Erythroblast (primary cell): Measurements from ENCODE around the gene SPRN.
"Not testable (repeated sequence)": the region's sequence is repeated elsewhere in the genome, so short reads cannot be mapped to it uniquely, and the experiment has no call there.

Experiments used
- DNase-seq, 2 experiments: peaks; one replicate each; lab custom pipeline; 2025; lab: John Stamatoyannopoulos, UW
- GATA1 ChIP-seq: IDR thresholded peaks from 2 replicates; pipeline ENCODE4 v1.6.1; 2011; ENCODE audit warnings: low read depth, mild to moderate bottlenecking, control low read depth, low read length, moderate library complexity
- POLR2A ChIP-seq: IDR thresholded peaks from 2 replicates; pipeline ENCODE4 v1.6.1; 2011; ENCODE audit warnings: mild to moderate bottlenecking, low read length

The SPRN gene

DNA sequence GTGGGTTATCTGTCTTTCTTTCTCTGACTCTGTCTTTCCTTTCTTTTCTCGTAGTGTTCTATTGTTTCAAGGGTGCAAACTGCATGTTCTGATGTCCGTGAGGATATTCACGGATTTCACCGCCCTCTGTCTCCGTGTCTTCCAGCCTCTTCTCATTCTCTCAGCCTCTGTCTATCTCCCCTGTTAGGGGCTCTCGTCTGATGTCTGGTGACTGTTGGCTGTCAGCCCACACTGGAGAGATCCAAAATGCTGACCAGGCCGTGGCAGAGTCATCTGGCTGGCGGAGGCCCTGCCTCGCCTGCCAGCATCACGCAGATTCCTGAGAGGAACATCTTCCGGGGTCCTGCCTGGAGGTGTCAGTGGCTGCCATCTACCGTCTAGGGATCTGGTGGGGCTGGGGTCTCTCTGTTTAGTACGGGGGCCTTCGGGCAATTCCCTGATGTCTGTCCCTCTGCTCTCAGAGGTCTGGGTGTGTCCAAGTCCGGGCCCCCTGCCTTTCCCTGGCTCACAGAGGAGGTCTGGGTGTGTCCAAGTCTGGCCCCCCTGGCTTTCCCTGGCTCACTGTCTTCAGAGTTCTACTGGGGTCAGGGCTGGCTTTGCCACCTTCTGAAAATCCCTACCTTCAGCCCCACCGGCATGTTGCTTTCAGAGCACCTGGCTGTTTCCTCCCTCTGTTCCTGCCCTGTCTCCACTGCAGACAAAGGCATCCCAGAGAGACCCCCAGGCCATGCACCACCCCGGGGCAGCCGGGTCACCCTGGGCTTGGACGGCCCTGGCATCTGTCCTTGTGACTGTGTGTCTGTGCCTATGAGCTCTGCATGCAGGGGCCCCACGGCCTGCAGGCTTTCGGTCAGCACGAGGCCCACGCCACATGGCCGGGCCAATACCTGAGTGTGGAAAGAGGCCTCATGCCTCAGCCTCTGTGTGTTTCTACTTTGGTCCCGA, 15.4 kb upstream of the SPRN start:
- TF ChIP-seq GATA1: no peak
- no peak for TF ChIP-seq POLR2A
- no peak for DNase-seq

GRCh38 chr10:133438711-133439273, 14.4 kb upstream of the SPRN start:
- peak; percentile 44 to 53 for DNase-seq
- TF ChIP-seq POLR2A: no peak
- no peak for TF ChIP-seq GATA1

GRCh38 chr10:133432789-133433188, 8.4 kb upstream of the SPRN start:
- not testable (repeated sequence) for DNase-seq

- not testable (repeated sequence) for DNase-seq
These were observed 7.6 kb upstream of the SPRN start for GRCh38 chr10:133431888-133432613.

DNA sequence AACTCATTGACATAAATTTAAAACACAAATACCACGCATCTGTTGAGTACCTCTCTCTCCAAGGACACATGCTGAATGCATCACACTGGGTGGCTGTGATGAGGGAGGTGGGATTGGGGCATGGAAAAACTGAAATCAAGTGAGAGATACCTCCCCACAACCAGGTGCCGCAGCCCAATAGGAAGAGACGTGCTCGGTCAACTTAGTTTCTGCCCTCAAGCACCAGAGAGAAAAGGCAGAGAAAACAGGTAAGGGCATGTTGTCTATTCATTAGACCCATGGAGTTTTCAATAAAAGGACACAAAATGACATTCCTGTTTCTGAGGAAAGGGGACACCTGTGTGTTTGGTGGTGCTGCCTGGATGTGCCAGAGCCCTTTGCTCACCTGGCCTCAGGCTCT, 5.1 kb upstream of the SPRN start:
- DNase-seq: not testable (repeated sequence)

DNA sequence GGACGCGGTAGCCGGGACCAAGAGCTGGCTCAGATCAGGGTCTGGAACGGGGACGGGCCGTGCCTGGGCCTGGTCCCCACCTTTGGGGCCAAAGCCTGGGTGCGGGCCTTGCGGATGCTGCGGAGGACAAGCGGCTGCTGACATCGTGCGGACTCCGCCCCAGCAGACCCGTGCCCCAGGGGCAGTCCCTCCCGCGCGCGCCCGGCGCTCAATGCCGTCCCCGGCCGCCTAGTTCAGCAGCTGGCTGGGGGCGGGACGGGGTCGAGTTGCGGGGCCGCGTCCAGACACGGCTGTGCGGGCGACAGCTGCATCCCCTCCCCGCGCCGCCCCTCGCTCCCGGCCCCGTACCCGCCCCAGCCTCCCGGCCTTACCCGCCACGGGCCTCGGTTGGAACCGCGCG, 323 bp downstream of the SPRN start:
- not testable (repeated sequence) for DNase-seq

GRCh38 chr10:133422807-133423771, 1.3 kb downstream of the SPRN start:
- no peak for DNase-seq
- TF ChIP-seq POLR2A (no peak), GATA1 (no peak)

DNA sequence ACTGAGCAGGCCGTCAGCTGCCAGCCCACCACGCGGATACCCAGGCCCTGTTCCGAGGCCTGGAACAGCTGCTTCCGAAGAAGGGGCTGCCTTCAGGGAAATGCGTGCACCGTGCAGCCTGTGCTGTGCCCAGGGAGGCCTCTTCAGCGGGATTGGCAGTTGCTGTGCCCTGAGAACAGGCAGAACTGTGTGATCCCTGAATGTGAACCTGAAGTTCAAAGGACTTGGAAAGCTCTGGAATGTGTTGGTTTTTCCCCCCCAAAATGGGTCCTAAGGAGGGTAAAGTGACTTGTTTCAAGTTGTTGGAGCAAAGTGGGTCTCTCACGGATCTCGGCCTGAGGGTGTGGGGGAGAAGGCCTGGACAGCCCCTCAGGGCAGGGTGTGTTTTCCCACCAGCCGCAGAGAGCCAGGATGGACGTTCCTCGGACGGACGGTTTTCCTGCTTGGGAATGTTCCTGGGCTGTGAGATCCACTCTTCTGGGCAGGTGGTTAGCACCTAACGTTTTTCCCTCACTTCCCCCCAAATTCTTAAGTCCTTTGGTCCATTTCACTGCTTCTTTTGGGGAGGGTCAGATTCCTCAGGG, 2.1 kb downstream of the SPRN start:
- no peak for DNase-seq
- no peak for TF ChIP-seq POLR2A
- no peak for TF ChIP-seq GATA1

- TF ChIP-seq GATA1: no peak
- no peak for TF ChIP-seq POLR2A
- no peak for DNase-seq
These were observed 2.8 kb downstream of the SPRN start for GRCh38 chr10:133421336-133422222.

GRCh38 chr10:133420579-133420978, 3.8 kb downstream of the SPRN start:
- TF ChIP-seq POLR2A (no peak), GATA1 (no peak)
- DNase-seq: no peak

DNA sequence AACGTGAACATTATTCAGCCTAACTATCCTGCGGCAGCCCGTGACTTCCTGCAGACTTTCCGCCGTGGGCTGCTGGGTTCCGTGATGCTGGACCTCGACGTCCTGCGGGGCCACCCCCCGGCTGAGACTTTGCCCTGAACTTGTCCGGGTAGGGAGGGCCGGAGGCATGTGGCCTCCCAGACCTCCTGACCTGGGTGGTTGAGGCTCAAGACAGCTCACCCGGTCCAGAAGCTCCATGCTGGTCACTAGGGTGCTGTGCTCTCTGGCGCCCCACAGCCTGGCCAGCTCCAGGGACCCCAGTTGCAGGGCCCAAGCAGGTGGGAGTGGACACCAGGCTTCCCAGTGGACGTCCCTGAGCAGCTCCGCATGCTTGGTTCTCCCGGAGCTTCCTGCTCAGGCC, 4.4 kb downstream of the SPRN start:
- DNase-seq: no peak
- TF ChIP-seq GATA1: no peak
- TF ChIP-seq POLR2A: no peak

DNA sequence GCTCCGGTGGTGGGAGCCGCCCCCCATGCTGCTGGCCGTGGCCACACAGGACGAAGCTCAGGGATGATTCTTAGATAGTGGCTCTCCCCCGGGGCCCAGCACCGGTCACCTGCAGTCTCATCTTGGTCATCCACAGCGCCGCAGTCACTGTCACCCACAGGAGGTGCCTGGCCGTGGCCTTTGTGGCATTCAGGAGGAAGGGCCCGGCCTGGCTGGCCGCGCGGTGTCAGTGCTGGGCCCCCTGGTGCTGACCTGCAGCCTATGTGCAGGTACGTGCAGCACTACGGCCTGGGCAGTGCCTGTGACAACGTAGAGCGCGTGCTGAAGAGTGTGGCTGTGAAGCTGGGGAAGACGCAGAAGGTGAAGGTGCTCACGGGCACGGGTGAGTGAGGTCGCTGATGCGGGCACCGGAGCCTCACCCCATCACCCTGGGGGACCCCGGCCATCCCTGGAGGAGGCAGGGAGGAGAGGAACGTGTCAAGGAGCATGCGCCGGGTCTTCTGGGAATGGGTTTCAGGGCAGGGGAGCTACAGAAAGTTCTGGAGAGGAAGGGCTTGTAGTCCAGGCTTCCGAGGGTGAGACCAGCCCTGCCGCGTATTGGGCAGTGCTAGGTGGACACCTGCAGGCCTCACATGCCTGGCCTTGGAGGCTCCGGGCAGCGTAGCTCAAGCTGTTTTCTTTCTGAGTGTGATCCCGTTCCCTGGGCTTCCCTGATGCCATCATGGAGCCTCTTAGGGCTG, 5.0 kb downstream of the SPRN start:
- no peak for DNase-seq
- TF ChIP-seq GATA1 (no peak), POLR2A (no peak)
